Cardiac muscle cell (in vitro differentiated cells and primary cell): ENCODE measurements around the gene PHF23. TPM values are rescaled to one million over a fixed set of nuclear protein-coding genes. Genes with fewer than 3 reads are reported as not detected.

Experiments
- DNase-seq, 2 donors: peaks; one replicate each; pipeline versions ENCODE4 v3.0.0 to v3.0.0-alpha.2; 2010 to 2017; ENCODE audit warnings: low read depth in 1 of 2, low spot score in 1 of 2
- H3K27ac ChIP-seq: fragments of 200-600 bp; sonication (generic); 2 replicates; pipeline ENCODE4 v1.5.1; 2016
- H3K27me3 ChIP-seq: fragments of 200-600 bp; sonication (generic); 2 replicates; pipeline ENCODE4 v1.6.0; 2016; ENCODE audit warnings: control low read depth
- H3K36me3 ChIP-seq: fragments of 200-600 bp; sonication (generic); 2 replicates; pipeline ENCODE4 v1.5.1; 2016; ENCODE audit warnings: control low read depth
- H3K4me1 ChIP-seq: fragments of 200-600 bp; sonication (generic); 2 replicates; pipeline ENCODE4 v1.8.1; 2017; ENCODE audit warnings: low read depth, mild to moderate bottlenecking, mixed run types
- H3K4me3 ChIP-seq: fragments of 200-600 bp; sonication (generic); 2 replicates; pipeline ENCODE4 v1.5.1; 2016; ENCODE audit warnings: mild to moderate bottlenecking
- H3K9me3 ChIP-seq: fragments of 200-600 bp; sonication (generic); 2 replicates; pipeline ENCODE4 v1.5.1; 2017; ENCODE audit warnings: low read depth, mild to moderate bottlenecking, control low read depth
- CTCF ChIP-seq: IDR thresholded peaks from 2 replicates; pipeline ENCODE4 v1.5.1; 2012; ENCODE audit warnings: low read depth, mild to moderate bottlenecking, low read length
- polyA plus RNA-seq: library from polyadenylated mRNA; unstranded; fragments of >200 nt; fragmentation: Nextera tagmentation; extraction: Ambion mirVana; gene quantifications from 2 replicates; pipeline ENCODE4 v1.2.1, GENCODE V29; 2016
- total RNA-seq: library from RNA; depleted of rRNA; stranded (reverse); fragments of >200 nt; gene quantifications from 2 replicates; pipeline ENCODE4 v1.2.3, GENCODE V29; 2016

PHF23 gene
- total and polyA plus RNA-seq, 2 experiments from 2014 or later, result 57.7 to 65.0 TPM

- H3K27ac ChIP-seq, result peak overlapping the region; percentile 83
- no peaks in the 10 kb centered on the region for H3K9me3 ChIP-seq
- TF ChIP-seq CTCF, result no peak
Measured at GRCh38 chr17:7237266-7237760, 1.9 kb downstream of the PHF23 start.

GRCh38 chr17:7236808-7237207 is 2.4 kb downstream of the PHF23 start:
- peaks cover 6% of the 10 kb centered on the region for H3K36me3 ChIP-seq
- no peak for DNase-seq
- H3K4me1 ChIP-seq, result peaks cover 24% of the 10 kb centered on the region
- H3K27ac ChIP-seq, result peak overlapping the region; percentile 83
- H3K9me3 ChIP-seq, result no peaks in the 10 kb centered on the region
- no peak overlapping the region for H3K4me3 ChIP-seq
- TF ChIP-seq CTCF, result no peak
- no peaks in the 10 kb centered on the region for H3K27me3 ChIP-seq

More at GRCh38 chr17:7237266-7237760, 1.9 kb downstream of the PHF23 start:
- DNase-seq, result no peak
- H3K4me1 ChIP-seq, result peaks cover 24% of the 10 kb centered on the region
- H3K36me3 ChIP-seq, result peaks cover 6% of the 10 kb centered on the region
- peak overlapping the region; percentile 96 for H3K4me3 ChIP-seq
- no peaks in the 10 kb centered on the region for H3K27me3 ChIP-seq

GRCh38 chr17:7235693-7236665 is 3.3 kb downstream of the PHF23 start:
- TF ChIP-seq CTCF, result no peak
- H3K4me1 ChIP-seq, result peaks cover 18% of the 10 kb centered on the region
- H3K27ac ChIP-seq, result peak overlapping the region; percentile 83
- H3K9me3 ChIP-seq, result no peaks in the 10 kb centered on the region
- peaks cover 6% of the 10 kb centered on the region for H3K36me3 ChIP-seq
- peak in 1 of 2 donors; percentile 36 for DNase-seq
- H3K27me3 ChIP-seq, result no peaks in the 10 kb centered on the region
- no peak overlapping the region for H3K4me3 ChIP-seq

- TF ChIP-seq CTCF, result no peak
Measured at GRCh38 chr17:7234083-7234951, 4.9 kb downstream of the PHF23 start, which contains the start of gene DVL2. Gene DVL2 (minus strand): TSS chr17:7234517. CDS start chr17:7234262, 255 bp downstream.

GRCh38 chr17:7233701-7234082 is 5.6 kb downstream of the PHF23 start:
- Histone ChIP-seq H3K9me3 (no peaks in the 10 kb centered on the region), H3K36me3 (peaks cover 14% of the 10 kb centered on the region), H3K4me1 (peaks cover 9% of the 10 kb centered on the region), H3K27me3 (no peaks in the 10 kb centered on the region), H3K27ac (peak overlapping the region; percentile 89), H3K4me3 (peak overlapping the region; percentile 79)
- no peak for TF ChIP-seq CTCF
- no peak for DNase-seq

More at GRCh38 chr17:7234083-7234951, 4.9 kb downstream of the PHF23 start, which contains the start of gene DVL2:
- peak within 1 kb of the TSS; percentile 79 for H3K4me3 ChIP-seq
- peaks cover 9% of the 10 kb centered on the region for H3K4me1 ChIP-seq
- DNase-seq, result peak; percentile 96 to 97
- peak within 1 kb of the TSS; percentile 89 for H3K27ac ChIP-seq
- no peaks in the 10 kb centered on the region for H3K9me3 ChIP-seq
- no peaks in the 10 kb centered on the region for H3K27me3 ChIP-seq
- peaks cover 8% of the 10 kb centered on the region for H3K36me3 ChIP-seq
